Measurements from ENCODE around the gene FEZF1.

DNA sequence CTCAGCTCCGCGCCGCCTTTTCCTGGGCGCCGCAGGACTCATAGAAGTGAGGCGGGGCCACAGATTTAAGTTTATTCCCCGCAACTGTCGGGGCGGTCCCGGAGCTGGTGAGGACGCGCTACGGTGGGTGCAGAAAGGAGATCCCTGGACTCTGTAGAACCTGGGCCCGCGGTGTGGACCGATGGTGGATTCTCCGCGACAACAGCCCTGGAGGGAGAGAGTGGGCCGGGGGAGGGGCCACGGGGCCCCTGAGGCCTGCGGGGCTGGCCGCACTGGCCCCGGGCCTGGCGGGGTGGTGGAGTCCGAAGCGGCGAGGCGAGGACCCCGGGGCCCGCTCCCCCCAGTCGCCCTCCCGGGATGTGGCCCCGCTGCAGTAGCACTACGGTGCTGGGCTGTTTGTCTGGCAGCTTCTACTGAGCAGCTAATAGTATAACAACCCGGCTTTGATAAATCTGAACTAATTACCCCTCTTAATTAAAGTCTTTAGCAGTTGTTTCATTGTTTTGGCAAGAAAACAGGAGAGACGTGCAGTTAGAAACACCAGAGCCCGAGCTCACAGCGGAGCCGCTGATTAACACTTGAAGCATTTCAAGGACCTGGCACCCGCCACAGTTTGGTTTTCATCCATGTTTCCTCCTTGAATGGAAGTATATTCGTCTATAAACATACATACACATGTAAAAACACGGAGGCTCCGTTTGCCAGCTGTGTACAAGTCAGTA lies 4.2 kb downstream of the FEZF1 start:
- TF ChIP-seq, protein P1, sequence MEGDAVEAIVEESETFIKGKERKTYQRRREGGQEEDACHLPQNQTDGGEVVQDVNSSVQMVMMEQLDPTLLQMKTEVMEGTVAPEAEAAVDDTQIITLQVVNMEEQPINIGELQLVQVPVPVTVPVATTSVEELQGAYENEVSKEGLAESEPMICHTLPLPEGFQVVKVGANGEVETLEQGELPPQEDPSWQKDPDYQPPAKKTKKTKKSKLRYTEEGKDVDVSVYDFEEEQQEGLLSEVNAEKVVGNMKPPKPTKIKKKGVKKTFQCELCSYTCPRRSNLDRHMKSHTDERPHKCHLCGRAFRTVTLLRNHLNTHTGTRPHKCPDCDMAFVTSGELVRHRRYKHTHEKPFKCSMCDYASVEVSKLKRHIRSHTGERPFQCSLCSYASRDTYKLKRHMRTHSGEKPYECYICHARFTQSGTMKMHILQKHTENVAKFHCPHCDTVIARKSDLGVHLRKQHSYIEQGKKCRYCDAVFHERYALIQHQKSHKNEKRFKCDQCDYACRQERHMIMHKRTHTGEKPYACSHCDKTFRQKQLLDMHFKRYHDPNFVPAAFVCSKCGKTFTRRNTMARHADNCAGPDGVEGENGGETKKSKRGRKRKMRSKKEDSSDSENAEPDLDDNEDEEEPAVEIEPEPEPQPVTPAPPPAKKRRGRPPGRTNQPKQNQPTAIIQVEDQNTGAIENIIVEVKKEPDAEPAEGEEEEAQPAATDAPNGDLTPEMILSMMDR (IDR thresholded peaks at IDR 0.05; ENCODE audit: insufficient read depth, low read length, poor library complexity, severe bottlenecking), result no peak
- TF ChIP-seq EZH2phosphoT487 (conservative IDR thresholded peaks at IDR 0.05; ENCODE audit: low read length), result no peak
